Measurements from ENCODE around the gene CHTOP. TPM values are rescaled to one million over a fixed set of nuclear protein-coding genes. Genes with fewer than 3 reads are reported as not detected.

CHTOP gene
- polyA plus RNA-seq, 1 donor from 2014 or later, result 159 TPM

DNA sequence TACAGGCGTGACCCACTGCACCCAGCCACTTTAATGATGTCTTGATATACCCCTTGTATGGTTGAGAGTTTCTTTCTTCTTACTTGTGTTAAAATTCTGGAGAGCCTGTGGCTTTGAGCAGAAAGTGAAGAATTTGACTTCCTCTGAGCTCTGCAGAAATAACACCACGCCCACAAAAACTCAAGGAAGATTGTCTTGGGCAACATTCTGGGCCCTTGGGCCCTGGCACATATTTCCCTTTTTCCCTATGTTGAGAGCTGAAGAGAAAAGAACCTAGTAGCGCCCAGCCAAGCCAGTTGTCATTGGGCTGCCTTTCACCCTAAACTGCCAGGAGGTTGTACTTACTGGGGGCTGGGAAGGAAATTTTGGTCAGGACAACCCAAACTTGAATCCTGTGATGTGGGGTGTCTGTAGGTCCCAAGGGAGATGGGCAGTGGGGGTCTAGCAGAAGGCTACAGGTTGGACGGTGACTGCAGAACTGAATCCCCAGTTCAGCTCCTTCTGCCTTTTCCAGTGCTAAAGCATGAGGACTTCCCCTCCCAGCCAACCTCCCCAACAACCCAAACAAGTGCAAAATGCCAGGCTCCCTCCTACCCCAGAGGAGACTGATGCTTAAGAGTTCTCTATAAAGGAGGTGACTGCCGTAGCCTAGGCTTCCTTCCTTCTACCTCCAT lies 12.9 kb downstream of the CHTOP start:
- no peaks in the 10 kb centered on the region for H3K9me3 ChIP-seq (ENCODE audit: low read length)
- H3K4me2 ChIP-seq (ENCODE audit: low read length), result no peak overlapping the region
- no peaks in the 10 kb centered on the region for H3K9me2 ChIP-seq (ENCODE audit: insufficient read depth, low read length)
- H3K36me3 ChIP-seq (ENCODE audit: insufficient read depth, low read length), result no peaks in the 10 kb centered on the region
- H3K4me3 ChIP-seq (ENCODE audit: low read length), result no peak overlapping the region
- H2AFZ ChIP-seq (ENCODE audit: low read depth, low read length), result no peak overlapping the region
- no peaks in the 10 kb centered on the region for H3F3A ChIP-seq (ENCODE audit: insufficient read depth, low read length, poor library complexity, severe bottlenecking)
- H3K27ac ChIP-seq (ENCODE audit: low read length), result no peak overlapping the region
- H4K20me1 ChIP-seq (ENCODE audit: insufficient read depth), result no peaks in the 10 kb centered on the region
- no peak overlapping the region for H3K9ac ChIP-seq (ENCODE audit: low read length)
- H3K27me3 ChIP-seq (ENCODE audit: insufficient read depth, low read depth, low read length), result no peaks in the 10 kb centered on the region
- no peaks in the 10 kb centered on the region for H3K79me2 ChIP-seq (replicated peaks; ENCODE audit: insufficient read depth, low read length)
- no peak for TF ChIP-seq EZH2 (IDR thresholded peaks at IDR 0.05; ENCODE audit: borderline replicate concordance, insufficient read depth, low read length, poor library complexity, severe bottlenecking)
- TF ChIP-seq RAD21 (conservative IDR thresholded peaks at IDR 0.05), result no peak
- no peak for TF ChIP-seq MXI1 (conservative IDR thresholded peaks at IDR 0.05; ENCODE audit: poor library complexity, severe bottlenecking)
- TF ChIP-seq CTCF (IDR thresholded peaks at IDR 0.05; ENCODE audit: poor library complexity, severe bottlenecking), result no peak
- no peak for TF ChIP-seq EP300 (conservative IDR thresholded peaks at IDR 0.05; ENCODE audit: poor library complexity, severe bottlenecking)
- TF ChIP-seq SMC3 (conservative IDR thresholded peaks at IDR 0.05; ENCODE audit: poor library complexity), result no peak
- TF ChIP-seq REST (IDR thresholded peaks at IDR 0.05; ENCODE audit: borderline replicate concordance), result no peak
- no peak for TF ChIP-seq POLR2AphosphoS5 (IDR thresholded peaks at IDR 0.05)
- no peak for TF ChIP-seq TAF1 (IDR thresholded peaks at IDR 0.05; ENCODE audit: low read depth)

GRCh38 chr1:153647346-153647714 lies 13.5 kb downstream of the CHTOP start:
- TF ChIP-seq CTCF (IDR thresholded peaks at IDR 0.05; ENCODE audit: poor library complexity, severe bottlenecking) (no peak), EZH2 (IDR thresholded peaks at IDR 0.05; ENCODE audit: borderline replicate concordance, insufficient read depth, low read length, poor library complexity, severe bottlenecking) (no peak), POLR2AphosphoS5 (IDR thresholded peaks at IDR 0.05) (no peak), REST (IDR thresholded peaks at IDR 0.05; ENCODE audit: borderline replicate concordance) (no peak), MXI1 (conservative IDR thresholded peaks at IDR 0.05; ENCODE audit: poor library complexity, severe bottlenecking) (no peak), RAD21 (conservative IDR thresholded peaks at IDR 0.05) (no peak), TAF1 (IDR thresholded peaks at IDR 0.05; ENCODE audit: low read depth) (no peak), EP300 (conservative IDR thresholded peaks at IDR 0.05; ENCODE audit: poor library complexity, severe bottlenecking) (no peak), SMC3 (conservative IDR thresholded peaks at IDR 0.05; ENCODE audit: poor library complexity) (no peak)
- H3F3A ChIP-seq (ENCODE audit: insufficient read depth, low read length, poor library complexity, severe bottlenecking), result no peaks in the 10 kb centered on the region
- no peaks in the 10 kb centered on the region for H3K36me3 ChIP-seq (ENCODE audit: insufficient read depth, low read length)
- H2AFZ ChIP-seq (ENCODE audit: low read depth, low read length), result no peak overlapping the region
- H3K9me2 ChIP-seq (ENCODE audit: insufficient read depth, low read length), result no peaks in the 10 kb centered on the region
- H3K4me3 ChIP-seq (ENCODE audit: low read length), result no peak overlapping the region
- no peaks in the 10 kb centered on the region for H3K79me2 ChIP-seq (replicated peaks; ENCODE audit: insufficient read depth, low read length)
- H3K27ac ChIP-seq (ENCODE audit: low read length), result no peak overlapping the region
- no peak overlapping the region for H3K9ac ChIP-seq (ENCODE audit: low read length)
- H4K20me1 ChIP-seq (ENCODE audit: insufficient read depth), result no peaks in the 10 kb centered on the region
- H3K27me3 ChIP-seq (ENCODE audit: insufficient read depth, low read depth, low read length), result no peaks in the 10 kb centered on the region
- H3K9me3 ChIP-seq (ENCODE audit: low read length), result no peaks in the 10 kb centered on the region
- no peak overlapping the region for H3K4me2 ChIP-seq (ENCODE audit: low read length)
